ENCODE measurements around the gene FUT7.

The FUT7 gene

DNA sequence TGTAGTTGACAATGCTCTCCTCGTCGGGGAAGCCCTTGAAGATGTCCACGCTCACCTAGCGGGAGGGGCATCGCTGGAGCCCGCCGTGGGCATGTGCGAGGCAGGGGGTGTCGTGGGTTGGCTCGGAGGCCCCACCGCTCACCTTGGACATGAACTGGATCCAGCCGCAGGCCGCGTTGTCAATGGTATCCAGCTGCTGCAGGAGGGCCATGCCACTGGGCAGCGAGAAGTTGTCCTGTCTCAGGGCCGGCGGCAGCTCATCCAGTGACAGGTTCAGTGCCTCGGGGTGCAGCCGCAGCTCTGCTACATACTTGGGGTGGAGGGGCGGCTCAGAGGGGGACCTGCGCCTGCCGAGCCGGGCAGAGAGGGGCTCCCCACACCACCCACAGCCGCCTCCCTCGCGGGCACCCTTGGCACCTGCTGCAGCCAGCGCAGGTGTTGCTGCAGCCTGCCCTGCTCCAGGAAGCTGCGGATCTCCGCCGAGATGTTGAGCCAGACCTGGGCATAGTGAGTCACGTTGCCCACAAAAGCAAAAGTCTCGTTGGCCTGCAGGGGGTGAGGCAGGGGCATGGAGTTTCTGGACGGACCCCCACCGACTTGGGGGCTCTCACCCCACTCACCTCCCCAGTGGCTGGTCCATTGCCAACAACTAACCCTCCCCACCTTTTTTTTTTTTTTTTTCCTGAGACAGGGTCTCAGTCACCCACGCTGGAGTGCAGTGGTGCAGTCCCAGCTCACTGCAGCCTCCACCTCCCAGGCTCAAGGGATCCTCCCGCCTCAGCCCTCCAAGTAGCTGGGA, 12.9 kb downstream of the FUT7 start:
- no peaks in the 10 kb centered on the region for H3K27me3 ChIP-seq (ENCODE audit: insufficient read depth, low read length)
- no peak overlapping the region for H3K27ac ChIP-seq (ENCODE audit: low read depth, low read length, poor library complexity, severe bottlenecking)
- H3K9me2 ChIP-seq (ENCODE audit: low read depth, low read length): no peaks in the 10 kb centered on the region
- no peaks in the 10 kb centered on the region for H3K36me3 ChIP-seq (ENCODE audit: insufficient read depth, low read length)
- H3F3A ChIP-seq (ENCODE audit: insufficient read depth, low read length): no peaks in the 10 kb centered on the region
- no peak overlapping the region for H3K4me3 ChIP-seq (ENCODE audit: low read depth, low read length, poor library complexity, severe bottlenecking)
- H3K4me1 ChIP-seq (ENCODE audit: insufficient read depth, low read length, severe bottlenecking): no peaks in the 10 kb centered on the region
- TF ChIP-seq, protein P1, sequence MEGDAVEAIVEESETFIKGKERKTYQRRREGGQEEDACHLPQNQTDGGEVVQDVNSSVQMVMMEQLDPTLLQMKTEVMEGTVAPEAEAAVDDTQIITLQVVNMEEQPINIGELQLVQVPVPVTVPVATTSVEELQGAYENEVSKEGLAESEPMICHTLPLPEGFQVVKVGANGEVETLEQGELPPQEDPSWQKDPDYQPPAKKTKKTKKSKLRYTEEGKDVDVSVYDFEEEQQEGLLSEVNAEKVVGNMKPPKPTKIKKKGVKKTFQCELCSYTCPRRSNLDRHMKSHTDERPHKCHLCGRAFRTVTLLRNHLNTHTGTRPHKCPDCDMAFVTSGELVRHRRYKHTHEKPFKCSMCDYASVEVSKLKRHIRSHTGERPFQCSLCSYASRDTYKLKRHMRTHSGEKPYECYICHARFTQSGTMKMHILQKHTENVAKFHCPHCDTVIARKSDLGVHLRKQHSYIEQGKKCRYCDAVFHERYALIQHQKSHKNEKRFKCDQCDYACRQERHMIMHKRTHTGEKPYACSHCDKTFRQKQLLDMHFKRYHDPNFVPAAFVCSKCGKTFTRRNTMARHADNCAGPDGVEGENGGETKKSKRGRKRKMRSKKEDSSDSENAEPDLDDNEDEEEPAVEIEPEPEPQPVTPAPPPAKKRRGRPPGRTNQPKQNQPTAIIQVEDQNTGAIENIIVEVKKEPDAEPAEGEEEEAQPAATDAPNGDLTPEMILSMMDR (IDR thresholded peaks at IDR 0.05; ENCODE audit: low read length): no peak
- no peak for TF ChIP-seq EZH2 (IDR thresholded peaks at IDR 0.05; ENCODE audit: borderline replicate concordance, low read length)
- H3K79me2 ChIP-seq (ENCODE audit: insufficient read depth, low read length): no peaks in the 10 kb centered on the region
- no peak overlapping the region for H2AFZ ChIP-seq (ENCODE audit: low read length)
- no peak overlapping the region for H3K9ac ChIP-seq (ENCODE audit: low read length)
- H3K4me2 ChIP-seq (ENCODE audit: low read length): no peak overlapping the region
- H3K9me3 ChIP-seq (ENCODE audit: low read length): no peaks in the 10 kb centered on the region
- no peaks in the 10 kb centered on the region for H4K20me1 ChIP-seq (ENCODE audit: insufficient read depth, low read length)

DNA sequence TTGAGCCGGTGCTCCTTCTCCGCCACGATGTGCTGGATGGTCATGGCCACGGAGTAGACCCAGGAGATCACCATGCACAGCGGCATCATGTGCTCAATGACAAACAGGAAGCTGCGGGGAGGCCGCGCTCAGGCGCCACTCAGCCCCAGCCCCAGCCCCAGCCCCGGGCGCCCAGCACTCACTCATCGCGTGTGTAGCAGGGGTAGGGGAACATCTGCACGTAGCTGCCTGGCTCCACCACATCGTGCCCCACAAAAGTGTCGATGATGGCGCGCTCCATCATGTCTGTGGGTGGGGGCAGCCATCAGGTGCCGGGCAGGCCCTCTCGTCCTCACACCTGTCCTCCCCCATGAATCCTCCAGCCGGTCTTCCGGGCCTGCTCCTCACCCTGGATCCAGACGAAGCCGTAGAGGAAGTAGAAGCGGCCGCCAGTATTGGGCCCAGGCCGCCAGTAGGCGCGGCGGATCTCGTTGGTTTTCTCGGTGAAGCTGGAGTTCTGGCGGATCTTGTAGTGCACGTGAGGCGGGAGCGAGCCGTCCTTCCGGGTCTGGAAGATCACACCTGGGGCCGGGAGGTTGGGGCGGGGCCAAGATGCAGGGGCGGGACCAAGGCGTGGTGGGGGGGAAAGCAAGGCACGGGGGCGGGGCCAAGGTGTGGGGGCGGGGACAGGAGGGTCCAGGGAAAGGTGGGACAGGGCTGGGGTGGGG, 13.9 kb downstream of the FUT7 start:
- no peak overlapping the region for H3K4me3 ChIP-seq (ENCODE audit: low read depth, low read length, poor library complexity, severe bottlenecking)
- H3K36me3 ChIP-seq (ENCODE audit: insufficient read depth, low read length): no peaks in the 10 kb centered on the region
- H3K4me2 ChIP-seq (ENCODE audit: low read length): no peak overlapping the region
- no peaks in the 10 kb centered on the region for H3F3A ChIP-seq (ENCODE audit: insufficient read depth, low read length)
- no peaks in the 10 kb centered on the region for H3K4me1 ChIP-seq (ENCODE audit: insufficient read depth, low read length, severe bottlenecking)
- H4K20me1 ChIP-seq (ENCODE audit: insufficient read depth, low read length): no peaks in the 10 kb centered on the region
- no peak overlapping the region for H2AFZ ChIP-seq (ENCODE audit: low read length)
- H3K9ac ChIP-seq (ENCODE audit: low read length): no peak overlapping the region
- H3K9me2 ChIP-seq (ENCODE audit: low read depth, low read length): no peaks in the 10 kb centered on the region
- no peak overlapping the region for H3K27ac ChIP-seq (ENCODE audit: low read depth, low read length, poor library complexity, severe bottlenecking)
- H3K27me3 ChIP-seq (ENCODE audit: insufficient read depth, low read length): no peaks in the 10 kb centered on the region
- no peaks in the 10 kb centered on the region for H3K79me2 ChIP-seq (ENCODE audit: insufficient read depth, low read length)
- TF ChIP-seq, protein P1 (IDR thresholded peaks at IDR 0.05; ENCODE audit: low read length): no peak
- TF ChIP-seq EZH2 (IDR thresholded peaks at IDR 0.05; ENCODE audit: borderline replicate concordance, low read length): no peak
- H3K9me3 ChIP-seq (ENCODE audit: low read length): no peaks in the 10 kb centered on the region

DNA sequence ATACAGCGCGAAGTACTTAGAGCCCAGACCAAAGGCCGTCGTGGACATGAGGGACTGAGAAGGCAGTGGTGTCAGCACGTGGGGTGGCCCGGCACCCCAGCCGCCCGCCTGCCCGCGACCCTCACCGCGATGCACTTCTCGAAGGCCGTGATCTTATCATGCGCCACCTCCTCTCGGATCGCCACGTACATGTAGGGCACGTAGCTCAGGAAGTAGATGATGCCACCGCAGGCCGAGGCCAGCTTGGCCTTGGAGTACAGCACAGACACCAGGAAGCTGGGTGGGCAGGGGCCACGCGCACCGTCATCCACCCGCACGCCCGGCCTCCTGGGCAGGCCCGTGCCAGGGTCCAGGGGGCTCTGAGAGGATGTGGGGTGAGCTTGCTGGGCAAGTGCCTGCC, 14.8 kb downstream of the FUT7 start:
- Histone ChIP-seq H3K27ac (ENCODE audit: low read depth, low read length, poor library complexity, severe bottlenecking) (no peak overlapping the region), H3K9ac (ENCODE audit: low read length) (no peak overlapping the region), H3F3A (ENCODE audit: insufficient read depth, low read length) (no peaks in the 10 kb centered on the region), H3K9me2 (ENCODE audit: low read depth, low read length) (no peaks in the 10 kb centered on the region), H3K4me2 (ENCODE audit: low read length) (no peak overlapping the region), H3K4me1 (ENCODE audit: insufficient read depth, low read length, severe bottlenecking) (no peaks in the 10 kb centered on the region), H4K20me1 (ENCODE audit: insufficient read depth, low read length) (no peaks in the 10 kb centered on the region), H3K36me3 (ENCODE audit: insufficient read depth, low read length) (no peaks in the 10 kb centered on the region), H3K9me3 (ENCODE audit: low read length) (no peaks in the 10 kb centered on the region), H3K4me3 (ENCODE audit: low read depth, low read length, poor library complexity, severe bottlenecking) (no peak overlapping the region), H2AFZ (ENCODE audit: low read length) (no peak overlapping the region), H3K79me2 (ENCODE audit: insufficient read depth, low read length) (no peaks in the 10 kb centered on the region), H3K27me3 (ENCODE audit: insufficient read depth, low read length) (peaks cover 3% of the 10 kb centered on the region; the same call in 1 of the 2 replicates)
- no peak for TF ChIP-seq EZH2 (IDR thresholded peaks at IDR 0.05; ENCODE audit: borderline replicate concordance, low read length)
- TF ChIP-seq, protein P1 (IDR thresholded peaks at IDR 0.05; ENCODE audit: low read length): no peak
